OCI-LY1 (cell line): ENCODE results near the gene OR6C6.
"Not testable (repeated sequence)": the region's sequence is repeated elsewhere in the genome, so short reads cannot be mapped to it uniquely, and the experiment has no call there.

Experiments used
- H2AFZ ChIP-seq: fragments of 200-600 bp; sonication (generic), shearing (Covaris generic); 2 replicates; pipeline ENCODE4 v1.6.0; 2014; ENCODE audit warnings: antibody characterized with exemption, mild to moderate bottlenecking, low read length
- H3F3A ChIP-seq: fragments of 200-600 bp; sonication (generic), shearing (Covaris generic); 2 replicates; pipeline ENCODE4 v1.6.0; 2014; ENCODE audit warnings: mild to moderate bottlenecking, antibody characterized with exemption, low read length, moderate library complexity; ENCODE audit not compliant: insufficient read depth
- H3K27ac ChIP-seq: fragments of 200-600 bp; sonication (generic); 2 replicates; pipeline ENCODE4 v1.5.1; 2014; ENCODE audit warnings: low read length, mixed run types, mild to moderate bottlenecking, low read depth; ENCODE audit not compliant: poor library complexity, severe bottlenecking
- H3K27me3 ChIP-seq: fragments of 200-600 bp; sonication (generic); 2 replicates; pipeline ENCODE4 v1.6.0; 2014; ENCODE audit warnings: antibody characterized with exemption, mild to moderate bottlenecking, low read length, moderate library complexity; ENCODE audit not compliant: insufficient read depth
- H3K36me3 ChIP-seq: fragments of 200-600 bp; sonication (generic); 2 replicates; pipeline ENCODE4 v1.6.1; 2014; ENCODE audit warnings: mild to moderate bottlenecking, antibody characterized with exemption, low read length, moderate library complexity, mixed read lengths; ENCODE audit not compliant: insufficient read depth
- H3K4me1 ChIP-seq: fragments of 200-600 bp; sonication (generic); 2 replicates; pipeline ENCODE4 v1.5.1; 2014; ENCODE audit warnings: mild to moderate bottlenecking, low read length, moderate library complexity; ENCODE audit not compliant: insufficient read depth, severe bottlenecking
- H3K4me2 ChIP-seq: fragments of 200-600 bp; sonication (generic), shearing (Covaris generic); 2 replicates; pipeline ENCODE4 v1.6.1; 2014; ENCODE audit warnings: low read length
- H3K4me3 ChIP-seq: fragments of 200-600 bp; sonication (generic); 2 replicates; pipeline ENCODE4 v1.5.1; 2014; ENCODE audit warnings: low read length, low read depth, mild to moderate bottlenecking, mixed read lengths; ENCODE audit not compliant: poor library complexity, severe bottlenecking
- H3K79me2 ChIP-seq: fragments of 200-600 bp; shearing (Covaris generic); 2 replicates; pipeline ENCODE4 v1.6.1; 2016; ENCODE audit warnings: mixed run types, low read length, mixed read lengths; ENCODE audit not compliant: insufficient read depth
- H3K9ac ChIP-seq: fragments of 200-600 bp; sonication (generic), shearing (Covaris generic); 2 replicates; pipeline ENCODE4 v1.6.1; 2014; ENCODE audit warnings: mild to moderate bottlenecking, low read length, mixed read lengths
- H3K9me2 ChIP-seq: fragments of 200-600 bp; sonication (generic), shearing (Covaris generic); 2 replicates; pipeline ENCODE4 v1.6.1; 2014; ENCODE audit warnings: low read depth, mild to moderate bottlenecking, low read length, mixed read lengths
- H3K9me3 ChIP-seq: fragments of 200-600 bp; shearing (Covaris generic); 2 replicates; pipeline ENCODE4 v1.6.1; 2014; ENCODE audit warnings: low read length, mixed read lengths
- H4K20me1 ChIP-seq: fragments of 200-600 bp; sonication (generic), shearing (Covaris generic); 2 replicates; pipeline ENCODE4 v1.6.0; 2016; ENCODE audit warnings: mild to moderate bottlenecking, low read length; ENCODE audit not compliant: insufficient read depth
- CTCF ChIP-seq: fragments of 200-600 bp; sonication (generic), shearing (Covaris generic); IDR thresholded peaks from 2 replicates; pipeline ENCODE4 v1.5.1; 2017; ENCODE audit warnings: mild to moderate bottlenecking, antibody characterized with exemption, low read length, moderate library complexity, mixed read lengths
- EZH2 ChIP-seq: fragments of 200-600 bp; sonication (generic), shearing (Covaris generic); IDR thresholded peaks from 2 replicates; pipeline ENCODE4 v1.8.0; 2017; ENCODE audit warnings: borderline replicate concordance, mixed run types, mild to moderate bottlenecking, antibody characterized with exemption, low read length, moderate library complexity, mixed read lengths

OR6C6 gene

GRCh38 chr12:55296469-55296868 is at the start of gene OR6C6:
Gene OR6C6 (minus strand): TSS chr12:55296569. CDS start chr12:55295232, 1,337 bp downstream.
- no peaks in the 10 kb centered on the region for H3F3A ChIP-seq
- no peak within 1 kb of the TSS for H3K4me2 ChIP-seq
- H2AFZ ChIP-seq, result no peak within 1 kb of the TSS
- no peaks in the 10 kb centered on the region for H3K4me1 ChIP-seq
- no peaks in the 10 kb centered on the region for H3K36me3 ChIP-seq
- H3K79me2 ChIP-seq, result no peaks in the 10 kb centered on the region
- no peak for TF ChIP-seq CTCF
- no peak for TF ChIP-seq EZH2
- no peak within 1 kb of the TSS for H3K4me3 ChIP-seq
- H3K27me3 ChIP-seq, result no peaks in the 10 kb centered on the region
- H3K9ac ChIP-seq, result no peak within 1 kb of the TSS
- no peak within 1 kb of the TSS for H3K27ac ChIP-seq
- no peaks in the 10 kb centered on the region for H4K20me1 ChIP-seq
- no peaks in the 10 kb centered on the region for H3K9me3 ChIP-seq
- H3K9me2 ChIP-seq, result no peaks in the 10 kb centered on the region

- TF ChIP-seq EZH2 (no peak), CTCF (no peak)
- H3K79me2 ChIP-seq, result no peaks in the 10 kb centered on the region
- H3K36me3 ChIP-seq, result no peaks in the 10 kb centered on the region
- H3K9me3 ChIP-seq, result no peaks in the 10 kb centered on the region
- no peak overlapping the region for H2AFZ ChIP-seq
- no peak overlapping the region for H3K4me2 ChIP-seq
- no peaks in the 10 kb centered on the region for H3K4me1 ChIP-seq
- H3K9me2 ChIP-seq, result no peaks in the 10 kb centered on the region
- H3K27me3 ChIP-seq, result no peaks in the 10 kb centered on the region
- no peak overlapping the region for H3K9ac ChIP-seq
- no peaks in the 10 kb centered on the region for H4K20me1 ChIP-seq
- no peak overlapping the region for H3K4me3 ChIP-seq
- H3K27ac ChIP-seq, result no peak overlapping the region
- no peaks in the 10 kb centered on the region for H3F3A ChIP-seq
These were observed 39.6 kb upstream of the OR6C6 start for GRCh38 chr12:55336002-55336401.

GRCh38 chr12:55330446-55330845 is 34.1 kb upstream of the OR6C6 start, which contains the start of gene OR6C3:
Gene OR6C3 (plus strand): TSS chr12:55330746. CDS start chr12:55331701, 955 bp downstream.
- H3K9me2 ChIP-seq, result no peaks in the 10 kb centered on the region
- no peaks in the 10 kb centered on the region for H4K20me1 ChIP-seq
- no peak within 1 kb of the TSS for H3K4me3 ChIP-seq
- H3K9ac ChIP-seq, result no peak within 1 kb of the TSS
- TF ChIP-seq EZH2 (no peak), CTCF (no peak)
- no peak within 1 kb of the TSS for H2AFZ ChIP-seq
- no peak within 1 kb of the TSS for H3K27ac ChIP-seq
- H3K36me3 ChIP-seq, result no peaks in the 10 kb centered on the region
- no peaks in the 10 kb centered on the region for H3F3A ChIP-seq
- H3K9me3 ChIP-seq, result no peaks in the 10 kb centered on the region
- H3K79me2 ChIP-seq, result no peaks in the 10 kb centered on the region
- no peak within 1 kb of the TSS for H3K4me2 ChIP-seq
- H3K4me1 ChIP-seq, result no peaks in the 10 kb centered on the region
- H3K27me3 ChIP-seq, result no peaks in the 10 kb centered on the region

- H3K9me3 ChIP-seq, H3K36me3 ChIP-seq, H3K4me3 ChIP-seq, H3K27ac ChIP-seq, H3K4me2 ChIP-seq, H4K20me1 ChIP-seq, H3K4me1 ChIP-seq, H3K9me2 ChIP-seq, H3K27me3 ChIP-seq, H3F3A ChIP-seq, H2AFZ ChIP-seq, H3K79me2 ChIP-seq, H3K9ac ChIP-seq: not testable (repeated sequence)
These were observed 29.4 kb upstream of the OR6C6 start for GRCh38 chr12:55325801-55326200.
